Anterior cingulate cortex (tissue), 58 donors: ENCODE measurements around the gene BCAS3.
"Not testable (repeated sequence)": the region's sequence is repeated elsewhere in the genome, so short reads cannot be mapped to it uniquely, and the experiment has no call there.

Experiments used
- DNase-seq, 58 donors: peaks; one replicate each; lab custom pipeline; 2025; lab: John Stamatoyannopoulos, UW

BCAS3 gene

GRCh38 chr17:60862482-60862881 is 184.8 kb downstream of the BCAS3 start:
- no peak for DNase-seq

- no peak for DNase-seq
Measured at GRCh38 chr17:60863892-60864707, 186.4 kb downstream of the BCAS3 start.

- no peak for DNase-seq
Measured at GRCh38 chr17:60864708-60865005, 187.0 kb downstream of the BCAS3 start.

- no peak for DNase-seq
Measured at GRCh38 chr17:60874772-60875171, 197.1 kb downstream of the BCAS3 start.

- DNase-seq: not testable (repeated sequence)
Measured at GRCh38 chr17:60886731-60887613, 209.3 kb downstream of the BCAS3 start.

GRCh38 chr17:60887614-60888028 is 210.0 kb downstream of the BCAS3 start:
- DNase-seq: no peak

- DNase-seq: no peak
Measured at GRCh38 chr17:60888812-60889709, 211.4 kb downstream of the BCAS3 start.

GRCh38 chr17:60891149-60891548 is 213.5 kb downstream of the BCAS3 start:
- DNase-seq: no peak

- no peak for DNase-seq
Measured at GRCh38 chr17:60893475-60893874, 215.8 kb downstream of the BCAS3 start.

GRCh38 chr17:60896996-60897395 is 219.3 kb downstream of the BCAS3 start:
- no peak for DNase-seq

GRCh38 chr17:60899115-60899514 is 221.5 kb downstream of the BCAS3 start:
- no peak for DNase-seq

GRCh38 chr17:60900688-60901087 is 223.0 kb downstream of the BCAS3 start:
- DNase-seq: no peak

GRCh38 chr17:60901242-60901641 is 223.6 kb downstream of the BCAS3 start:
- no peak for DNase-seq

GRCh38 chr17:60901806-60902205 is 224.2 kb downstream of the BCAS3 start:
- no peak for DNase-seq

- no peak for DNase-seq
Measured at GRCh38 chr17:60902399-60902798, 224.7 kb downstream of the BCAS3 start.

- DNase-seq: no peak
Measured at GRCh38 chr17:60904582-60904981, 226.9 kb downstream of the BCAS3 start.

GRCh38 chr17:60905709-60906108 is 228.1 kb downstream of the BCAS3 start:
- no peak for DNase-seq

GRCh38 chr17:60908324-60908723 is 230.7 kb downstream of the BCAS3 start:
- no peak for DNase-seq

GRCh38 chr17:60909405-60909804 is 231.8 kb downstream of the BCAS3 start:
- no peak for DNase-seq

GRCh38 chr17:60910415-60910814 is 232.8 kb downstream of the BCAS3 start:
- no peak for DNase-seq

GRCh38 chr17:60914078-60914477 is 236.4 kb downstream of the BCAS3 start:
- no peak for DNase-seq
